GM18526 (cell line): ENCODE results near the gene LHPP.

ENCODE experiments used
- POLR2A ChIP-seq: IDR thresholded peaks from 3 replicates; pipeline ENCODE4 v1.6.1; 2011; ENCODE audit not compliant: insufficient read length; ENCODE audit errors: extremely low read depth

Gene LHPP

DNA sequence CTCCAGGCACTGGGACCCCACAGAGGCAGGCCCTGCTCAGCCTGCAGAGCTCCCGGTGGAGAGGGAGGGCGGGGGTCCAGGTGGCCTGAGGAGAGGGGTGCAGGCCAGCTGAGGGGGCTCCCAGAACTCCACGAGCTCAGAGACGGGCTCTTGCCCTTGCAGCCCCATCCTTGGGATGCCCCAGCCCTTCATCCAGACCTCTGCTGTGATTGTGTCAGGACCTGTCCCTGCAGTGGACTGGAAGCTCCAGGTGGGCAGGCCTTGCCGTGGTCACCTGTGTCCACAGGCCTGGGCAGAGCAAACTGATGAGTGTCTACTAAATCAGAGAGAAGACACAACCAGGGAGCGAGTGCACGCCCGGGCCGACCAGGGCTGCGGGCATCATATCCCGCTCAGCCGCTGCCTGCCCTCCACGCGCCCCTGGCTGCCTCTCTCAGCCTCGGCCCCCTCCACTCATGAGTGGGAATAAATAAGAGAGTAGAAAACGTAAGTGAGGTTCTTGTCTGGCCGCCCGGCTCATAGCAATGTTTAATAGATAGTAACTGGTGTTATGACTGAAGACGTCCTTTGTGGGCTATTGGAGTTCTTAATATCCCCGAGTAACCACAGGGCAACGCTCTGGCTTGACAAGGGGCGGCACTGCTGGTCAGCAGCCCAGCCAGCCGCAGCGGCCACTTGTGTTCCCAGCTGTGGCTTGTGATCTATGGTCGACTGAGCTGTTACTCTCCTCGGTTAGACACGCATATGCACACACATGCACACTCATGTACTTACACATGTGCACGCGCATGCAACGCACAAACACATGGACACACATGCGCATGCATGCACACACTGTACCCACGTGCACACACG lies 105.6 kb downstream of the LHPP start:
- TF ChIP-seq POLR2A, result no peak

DNA sequence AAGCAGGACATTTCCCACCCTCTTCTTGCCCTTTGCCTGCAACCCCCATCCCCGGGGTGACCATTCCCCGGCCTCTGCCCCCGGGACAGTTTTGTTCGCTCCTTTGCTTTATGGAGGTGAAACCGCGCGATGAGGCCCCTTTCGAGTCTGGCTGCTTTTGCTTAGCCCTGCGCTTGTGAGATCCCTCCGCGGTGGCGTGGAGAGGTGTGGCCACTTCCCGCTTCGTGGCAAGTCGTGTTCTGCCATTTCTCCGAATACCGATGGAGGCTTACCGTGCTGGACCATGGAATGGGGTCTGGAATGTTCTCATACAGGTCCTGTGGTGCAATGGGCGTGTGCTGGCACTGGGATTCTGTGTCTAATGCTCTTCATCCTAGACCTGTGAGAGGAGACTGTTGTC lies 106.7 kb downstream of the LHPP start:
- no peak for TF ChIP-seq POLR2A

DNA sequence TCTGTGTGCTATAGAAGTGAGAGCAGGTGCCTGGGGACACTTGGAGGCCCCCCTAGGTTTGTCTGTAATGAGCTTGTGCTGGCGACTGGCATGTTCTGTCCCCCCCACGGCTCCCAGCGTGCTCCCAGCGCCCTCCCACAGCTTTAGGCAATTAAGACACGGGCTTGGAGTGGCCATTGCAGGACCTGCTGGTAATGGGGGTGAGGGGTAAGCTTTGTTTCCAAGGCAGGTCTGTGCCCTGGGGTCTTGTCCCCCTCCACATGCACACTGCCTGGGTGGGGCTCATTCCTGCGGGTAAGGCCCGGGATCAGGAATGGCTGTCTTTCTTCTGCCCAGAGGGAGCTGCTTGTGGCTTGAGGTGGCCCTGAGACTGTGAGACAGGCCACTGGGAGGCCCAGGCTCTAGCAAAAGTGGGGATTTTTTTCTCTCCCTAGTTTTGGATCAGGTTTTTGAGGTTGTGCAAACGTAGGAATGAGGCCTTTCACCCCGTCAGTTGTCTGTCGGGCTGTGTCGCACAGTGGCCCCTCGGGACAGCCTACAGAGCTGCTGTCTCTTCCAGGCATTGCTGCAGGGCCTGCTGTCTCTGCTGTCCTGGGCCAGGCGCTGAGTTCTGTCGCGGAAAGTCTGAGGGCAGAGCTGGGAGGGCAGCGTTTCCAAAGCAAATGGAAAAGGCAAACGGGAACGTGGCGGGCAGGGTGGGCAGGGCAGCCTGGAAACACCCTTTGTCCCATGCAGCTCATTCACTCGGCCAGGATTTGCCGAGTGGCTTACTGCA lies 107.4 kb downstream of the LHPP start:
- TF ChIP-seq POLR2A, result no peak

DNA sequence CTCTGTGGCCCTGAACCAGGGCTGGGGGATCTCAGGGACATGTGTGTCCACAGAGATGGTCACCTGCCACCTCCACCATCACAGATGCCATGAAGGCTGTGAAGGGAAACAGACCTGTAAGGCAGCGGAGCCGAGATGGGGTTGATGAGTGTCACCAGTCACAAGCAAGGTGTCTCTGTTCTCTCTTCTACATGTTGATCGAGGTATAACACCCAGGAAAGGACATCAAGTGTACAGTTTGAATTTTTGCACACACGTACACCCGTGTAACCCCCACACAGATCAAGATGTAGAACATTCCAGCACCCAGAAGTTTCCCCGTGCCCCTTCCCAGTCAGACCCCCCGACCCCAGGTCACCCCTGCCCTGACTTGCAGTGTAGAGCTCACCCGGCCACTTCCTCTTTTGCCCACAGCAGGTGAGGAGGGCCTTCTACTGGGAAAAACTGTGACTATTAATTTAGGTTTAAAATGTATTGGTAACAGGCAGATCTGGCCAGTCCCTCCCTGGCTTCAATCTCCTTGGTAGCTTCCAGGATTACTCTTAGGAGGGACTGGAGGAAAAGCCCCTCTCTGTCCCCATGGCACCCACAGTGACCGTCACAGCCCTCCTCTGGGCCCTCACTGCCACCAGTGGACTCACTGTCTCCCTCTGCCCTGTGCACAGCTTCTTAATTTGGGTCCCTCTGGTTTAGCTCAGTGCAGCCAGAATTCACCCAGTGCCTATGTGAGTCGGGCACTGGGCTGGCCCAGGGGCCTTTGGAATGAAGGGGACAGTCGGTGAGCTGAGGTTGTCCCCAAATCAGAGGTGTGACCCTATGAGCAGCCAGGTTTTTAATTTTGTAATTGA lies 108.2 kb downstream of the LHPP start:
- TF ChIP-seq POLR2A, result no peak

DNA sequence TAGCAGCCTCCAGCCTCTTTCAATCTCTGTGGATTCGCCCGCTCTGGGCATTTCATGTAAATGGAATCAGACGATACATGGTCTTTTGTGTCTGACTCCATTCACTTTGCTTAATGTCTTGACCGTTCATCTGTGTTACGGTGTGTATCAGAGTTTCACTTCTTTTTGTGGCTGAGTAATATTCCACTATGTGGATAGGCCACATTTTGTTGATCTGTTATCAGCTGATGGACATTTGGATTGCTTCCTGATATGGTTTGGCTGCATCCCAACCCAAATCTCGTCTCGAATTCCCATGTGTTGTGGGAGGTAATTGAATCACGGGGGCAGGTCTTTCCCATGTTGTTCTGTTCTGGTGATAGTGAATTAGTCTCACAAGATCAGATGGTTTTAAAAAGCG lies 109.0 kb downstream of the LHPP start:
- TF ChIP-seq POLR2A, result no peak

DNA sequence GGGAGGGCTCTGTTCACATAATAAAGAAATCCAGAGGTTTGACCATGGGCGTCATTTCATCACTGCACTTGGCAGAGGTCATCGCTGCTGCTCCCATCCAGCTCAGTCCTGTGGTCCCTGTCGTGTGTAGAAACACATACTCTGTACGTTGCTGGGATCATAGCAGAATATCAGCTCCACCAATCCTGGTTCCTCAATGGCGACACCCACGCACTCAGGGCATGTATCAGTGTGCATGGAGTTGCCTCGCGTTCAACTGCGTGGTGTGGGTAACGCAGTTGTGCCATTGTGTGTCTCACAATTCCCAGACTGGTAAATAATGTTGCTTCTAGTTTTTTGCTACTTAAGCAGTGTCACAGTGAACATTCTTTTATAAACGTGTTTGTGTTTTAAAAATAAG lies 111.1 kb downstream of the LHPP start:
- TF ChIP-seq POLR2A, result no peak

DNA sequence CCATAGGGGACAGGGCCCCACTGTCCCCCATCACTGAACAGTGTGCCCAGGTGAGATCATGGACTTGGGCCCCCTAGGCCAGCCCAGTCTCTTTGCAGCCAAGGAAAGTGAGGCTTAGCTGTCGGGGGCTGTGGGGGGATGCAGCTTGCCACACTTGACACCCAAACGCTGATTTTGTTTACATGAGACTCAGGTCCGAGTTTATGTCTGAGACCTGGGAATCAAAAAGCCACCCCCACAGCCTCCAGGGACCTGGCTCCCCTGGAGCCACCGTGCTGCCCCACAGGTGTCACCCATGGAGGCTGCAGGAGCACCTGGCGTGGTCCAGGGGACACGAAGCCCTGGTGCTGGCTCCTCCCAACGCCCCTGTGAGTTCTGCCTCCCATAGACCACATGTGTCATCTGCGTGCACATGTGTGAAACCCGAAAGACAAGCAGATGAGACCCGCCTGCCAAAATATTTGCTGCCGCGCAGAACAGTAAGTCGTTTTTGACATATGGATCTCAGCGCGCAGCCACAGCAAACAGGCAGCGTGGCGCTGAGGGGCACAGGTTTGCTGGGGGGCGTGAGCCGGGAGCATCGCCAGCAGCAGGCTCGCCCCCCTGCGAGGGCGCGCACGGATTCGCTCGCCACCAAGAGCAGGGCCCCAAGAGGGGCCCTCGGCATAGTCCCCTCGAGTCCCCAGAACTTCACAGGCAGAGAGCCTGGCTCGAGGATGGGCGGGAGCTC lies 112.3 kb downstream of the LHPP start:
- TF ChIP-seq POLR2A, result no peak

DNA sequence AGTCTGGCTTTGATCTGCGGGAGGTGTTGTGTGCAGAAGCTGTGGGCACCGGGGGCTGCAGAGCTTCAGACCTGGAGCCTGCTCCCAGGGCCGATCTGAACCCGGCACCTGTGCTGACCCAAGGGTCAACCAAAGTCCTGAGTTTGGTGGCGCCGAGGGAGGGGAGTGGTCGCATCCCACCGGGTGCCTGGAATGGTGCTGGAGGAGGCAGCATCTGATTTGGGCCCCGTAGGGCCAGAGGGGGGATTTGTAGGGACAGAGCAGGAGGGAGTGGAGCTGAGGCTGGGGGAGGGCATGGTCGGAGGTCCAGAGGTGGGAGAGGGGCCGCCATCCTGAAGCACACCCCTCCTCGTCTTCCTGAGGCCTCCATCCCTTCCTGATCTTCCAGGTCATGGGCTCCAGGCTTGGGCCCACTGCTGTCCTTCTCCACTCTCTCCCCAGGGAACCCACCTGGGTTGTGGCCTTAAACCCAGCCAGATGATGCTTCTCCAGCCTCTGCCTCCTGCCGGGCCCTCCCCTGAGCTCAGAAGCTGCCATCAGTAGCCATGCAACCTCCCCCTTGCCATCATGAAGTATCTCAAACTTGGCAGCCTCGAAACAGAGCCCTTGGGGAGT lies 112.9 kb downstream of the LHPP start:
- TF ChIP-seq POLR2A, result no peak

DNA sequence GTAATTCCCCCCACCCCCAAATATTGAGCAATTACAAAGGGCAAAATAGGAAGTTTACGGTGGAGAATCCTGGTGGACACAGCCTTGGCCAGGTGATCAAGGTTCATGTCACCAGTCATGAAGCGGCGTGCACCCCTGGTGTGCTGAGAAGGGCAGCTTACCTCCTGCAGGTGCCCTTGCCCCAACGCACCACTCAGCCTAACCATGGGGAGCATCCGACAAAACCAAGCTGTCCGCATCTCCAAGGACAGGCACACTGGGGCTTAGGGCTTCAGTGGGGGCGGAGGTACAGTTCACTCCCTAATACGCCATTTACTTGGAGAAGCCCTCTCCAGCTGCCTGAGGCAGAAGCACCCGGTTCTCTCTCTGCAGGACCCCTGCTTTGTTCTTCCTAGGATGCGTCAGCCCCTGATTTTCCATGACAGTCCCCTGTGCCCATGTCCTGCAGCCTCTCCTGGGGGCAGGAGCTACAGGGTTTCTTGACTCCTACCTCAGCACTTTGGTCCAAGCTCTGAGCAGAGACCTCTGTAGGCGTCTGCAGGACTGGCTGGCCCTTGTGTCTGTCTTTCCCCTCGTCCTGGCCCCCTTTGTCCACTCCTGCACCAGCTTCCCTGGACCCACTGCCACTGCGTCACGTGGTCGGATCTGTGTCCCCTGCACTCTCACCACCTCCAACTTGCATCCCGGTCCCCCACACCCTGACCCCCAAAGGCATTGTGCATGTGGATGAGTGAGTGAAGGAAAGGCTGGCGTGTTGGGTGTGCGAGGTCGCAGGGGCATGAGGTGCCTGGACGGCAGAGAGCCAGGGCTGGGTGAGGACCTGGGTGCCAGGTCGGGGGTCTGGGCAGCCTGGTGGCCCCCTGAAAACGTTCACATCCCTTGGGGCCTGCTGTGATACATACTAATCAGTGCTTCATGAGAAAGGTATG lies 113.7 kb downstream of the LHPP start:
- no peak for TF ChIP-seq POLR2A

DNA sequence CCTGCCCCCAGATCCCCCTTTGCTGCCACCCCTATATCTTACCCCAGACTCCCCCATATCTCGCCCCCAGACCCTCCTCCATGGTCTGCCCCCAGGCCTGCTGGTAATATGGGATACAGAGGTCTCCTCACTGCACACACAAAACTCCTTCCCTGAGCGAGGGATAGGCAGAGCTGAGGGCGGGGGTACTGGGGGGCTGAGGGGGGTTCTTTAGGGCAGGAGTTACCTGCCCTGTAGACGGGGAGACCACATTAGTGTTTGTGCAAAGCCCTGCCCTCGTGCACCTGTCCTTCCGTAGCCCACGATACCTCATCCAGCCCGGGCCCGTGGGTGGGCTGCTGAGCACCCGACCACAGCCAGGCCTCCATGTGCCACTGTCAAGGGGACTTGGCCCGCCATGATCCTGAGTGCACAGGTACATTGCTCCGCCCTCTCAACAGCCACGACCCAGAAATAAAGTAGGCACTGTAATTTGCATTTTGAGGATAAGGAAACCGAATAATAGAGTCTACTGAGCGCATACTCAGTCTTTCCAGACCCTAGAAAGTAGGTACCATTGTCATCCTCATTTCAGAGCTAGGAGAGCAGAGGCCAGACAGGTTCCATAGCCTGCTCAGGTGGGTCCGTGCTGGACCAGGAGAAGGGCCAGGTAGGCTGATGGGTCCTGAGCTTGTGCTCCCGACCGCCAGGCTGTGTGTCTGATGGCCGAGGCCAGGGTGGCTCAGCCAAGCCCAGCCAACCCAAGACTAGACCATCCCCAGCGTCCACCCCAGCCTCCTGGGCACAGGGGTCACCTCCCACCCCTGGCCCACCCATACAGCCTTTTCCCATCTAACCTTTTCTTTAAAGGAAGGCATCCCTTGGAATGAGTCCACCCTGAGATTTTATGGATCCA lies 115.2 kb downstream of the LHPP start:
- no peak for TF ChIP-seq POLR2A

DNA sequence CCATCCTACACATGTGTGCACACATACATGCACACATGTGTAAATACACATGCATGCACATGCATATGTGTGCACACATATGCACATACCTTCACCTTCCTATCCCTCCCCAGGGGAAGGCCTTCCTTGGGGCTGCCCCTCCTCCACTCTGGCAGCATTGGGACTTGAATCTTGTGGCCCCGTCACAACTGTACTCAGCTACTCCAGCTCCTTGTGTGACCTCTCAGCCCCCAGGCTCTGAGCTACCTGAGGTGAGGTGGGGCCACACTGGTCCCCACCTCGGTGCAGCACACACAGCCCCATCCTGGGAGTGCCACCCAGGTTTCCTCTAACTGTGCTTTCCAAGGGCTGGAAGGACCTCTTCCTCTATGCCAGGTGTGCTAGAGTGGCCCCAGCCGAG lies 116.0 kb downstream of the LHPP start:
- TF ChIP-seq POLR2A, result no peak

DNA sequence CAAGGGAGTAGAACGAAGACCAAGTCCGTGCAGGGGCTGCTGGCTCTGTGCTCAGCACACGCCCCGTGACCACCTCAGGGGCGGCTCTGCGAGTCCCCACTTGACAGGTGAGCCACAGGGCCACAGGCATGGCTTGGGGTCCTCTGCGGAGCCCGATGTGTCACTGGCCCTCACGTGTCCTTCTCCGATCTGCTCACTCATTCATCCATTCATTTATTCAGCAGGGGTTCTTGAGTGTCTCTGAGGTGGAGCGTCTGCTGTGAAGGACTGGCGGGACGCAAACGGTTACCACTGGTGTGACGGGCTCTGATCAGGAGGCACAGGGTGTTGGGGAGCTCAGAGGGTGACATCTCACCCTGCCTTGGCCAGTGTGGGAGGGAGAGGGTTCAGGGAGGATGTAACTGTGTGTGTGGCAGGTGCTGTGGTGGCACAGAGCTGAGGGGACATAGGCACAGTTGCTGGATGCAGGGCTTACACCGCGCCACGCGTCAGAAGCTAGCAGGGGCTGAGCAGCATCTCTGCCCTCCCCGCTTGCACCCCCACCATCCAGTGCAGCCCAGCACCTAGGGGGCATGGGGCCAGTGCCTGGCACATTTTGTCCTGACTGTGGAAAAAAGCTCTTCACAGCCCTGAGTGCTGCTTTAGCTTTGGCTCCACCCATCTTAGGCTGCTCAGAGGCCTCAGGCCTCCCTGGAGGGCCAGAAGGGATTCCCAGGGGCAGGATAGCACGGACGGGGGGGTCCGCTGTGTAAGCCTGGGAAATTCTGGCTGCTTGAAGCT lies 116.8 kb downstream of the LHPP start:
- TF ChIP-seq POLR2A, result no peak
